Subcutaneous abdominal adipose tissue (tissue), 5 donors: Measurements from ENCODE around the gene NLGN4X.

Experiments
- H3K27ac ChIP-seq: one replicate; pipeline ENCODE4 v1.7.0; 2013; ENCODE audit warnings: low read depth, mild to moderate bottlenecking, inconsistent platforms, low read length, moderate library complexity
- H3K27me3 ChIP-seq, 5 donors: one replicate each; pipeline ENCODE4 v1.7.0; 2013; ENCODE audit warnings: low read length in 5 of 5, inconsistent platforms in 1 of 5; ENCODE audit not compliant: control insufficient read depth in 5 of 5, insufficient read depth in 4 of 5
- H3K36me3 ChIP-seq, 5 donors: one replicate each; pipeline ENCODE4 v1.7.0; 2013; ENCODE audit warnings: low read length in 5 of 5; ENCODE audit not compliant: control insufficient read depth in 5 of 5, insufficient read depth in 5 of 5
- H3K4me1 ChIP-seq, 5 donors: one replicate each; pipeline ENCODE4 v1.7.0; 2013; ENCODE audit warnings: low read length in 5 of 5, mild to moderate bottlenecking in 3 of 5, moderate library complexity in 1 of 5; ENCODE audit not compliant: control insufficient read depth in 5 of 5, insufficient read depth in 5 of 5
- H3K4me3 ChIP-seq, 5 donors: one replicate each; pipeline ENCODE4 v1.7.0; 2013; ENCODE audit warnings: low read length in 5 of 5, low read depth in 1 of 5
- H3K9ac ChIP-seq, 5 donors: one replicate each; pipeline ENCODE4 v1.7.0; 2013; ENCODE audit warnings: low read length in 5 of 5, mild to moderate bottlenecking in 4 of 5, moderate library complexity in 3 of 5
- H3K9me3 ChIP-seq, 5 donors: one replicate each; pipeline ENCODE4 v1.7.0; 2013; ENCODE audit warnings: low read length in 5 of 5; ENCODE audit not compliant: control insufficient read depth in 5 of 5
- donor health status: healthy.
- donor health status: healthy.
- donor health status: healthy.
- donor health status: healthy.
- donor health status: healthy.

The NLGN4X gene

GRCh38 chrX:6074532-6074931, 154.1 kb downstream of the NLGN4X start:
- peaks cover 0 to 1% (median 0%) of the 10 kb centered on the region in 5 donors for H3K4me1 ChIP-seq
- H3K27me3 ChIP-seq = peaks cover 0 to 3% (median 0%) of the 10 kb centered on the region in 5 donors
- no peaks in the 10 kb centered on the region for H3K36me3 ChIP-seq
- no peak overlapping the region for H3K9ac ChIP-seq
- H3K4me3 ChIP-seq = no peak overlapping the region
- H3K9me3 ChIP-seq = no peaks in the 10 kb centered on the region
- no peak overlapping the region for H3K27ac ChIP-seq

- Histone ChIP-seq H3K36me3 (no peaks in the 10 kb centered on the region), H3K9ac (no peak overlapping the region), H3K27me3 (peaks cover 0 to 3% (median 0%) of the 10 kb centered on the region in 5 donors), H3K4me3 (no peak overlapping the region), H3K27ac (no peak overlapping the region), H3K4me1 (no peaks in the 10 kb centered on the region), H3K9me3 (no peaks in the 10 kb centered on the region)
Measured at GRCh38 chrX:6071731-6072130, 156.9 kb downstream of the NLGN4X start.

GRCh38 chrX:6067600-6067999, 161.1 kb downstream of the NLGN4X start:
- peaks cover 0 to 4% (median 0%) of the 10 kb centered on the region in 5 donors for H3K27me3 ChIP-seq
- no peak overlapping the region for H3K27ac ChIP-seq
- H3K9ac ChIP-seq = no peak overlapping the region
- H3K4me3 ChIP-seq = no peak overlapping the region
- no peaks in the 10 kb centered on the region for H3K4me1 ChIP-seq
- peaks cover 0 to 11% (median 3%) of the 10 kb centered on the region in 5 donors for H3K9me3 ChIP-seq
- no peaks in the 10 kb centered on the region for H3K36me3 ChIP-seq

- peaks cover 0 to 3% (median 0%) of the 10 kb centered on the region in 5 donors for H3K27me3 ChIP-seq
- H3K36me3 ChIP-seq = no peaks in the 10 kb centered on the region
- no peaks in the 10 kb centered on the region for H3K9me3 ChIP-seq
- no peak overlapping the region for H3K27ac ChIP-seq
- H3K4me3 ChIP-seq = no peak overlapping the region
- no peaks in the 10 kb centered on the region for H3K4me1 ChIP-seq
- H3K9ac ChIP-seq = no peak overlapping the region
Measured at GRCh38 chrX:6053141-6053540, 175.5 kb downstream of the NLGN4X start.

- Histone ChIP-seq H3K36me3 (no peaks in the 10 kb centered on the region), H3K9me3 (no peaks in the 10 kb centered on the region), H3K4me3 (no peak overlapping the region), H3K9ac (no peak overlapping the region), H3K27ac (no peak overlapping the region), H3K27me3 (peaks cover 0 to 3% (median 0%) of the 10 kb centered on the region in 5 donors), H3K4me1 (no peaks in the 10 kb centered on the region)
Measured at GRCh38 chrX:6052111-6052745, 176.4 kb downstream of the NLGN4X start.

- Histone ChIP-seq H3K27me3 (peaks cover 0 to 3% (median 0%) of the 10 kb centered on the region in 5 donors), H3K36me3 (no peaks in the 10 kb centered on the region), H3K9me3 (no peaks in the 10 kb centered on the region), H3K4me3 (no peak overlapping the region), H3K4me1 (no peaks in the 10 kb centered on the region), H3K9ac (no peak overlapping the region), H3K27ac (no peak overlapping the region)
Measured at GRCh38 chrX:6049132-6049531, 179.5 kb downstream of the NLGN4X start.

- Histone ChIP-seq H3K36me3 (no peaks in the 10 kb centered on the region), H3K27ac (no peak overlapping the region), H3K27me3 (no peaks in the 10 kb centered on the region), H3K4me3 (no peak overlapping the region), H3K9me3 (peaks cover 8 to 24% (median 12%) of the 10 kb centered on the region in 5 donors), H3K4me1 (no peaks in the 10 kb centered on the region), H3K9ac (no peak overlapping the region)
Measured at GRCh38 chrX:6041630-6042029, 187.0 kb downstream of the NLGN4X start.

- H3K27ac ChIP-seq = no peak overlapping the region
Measured at GRCh38 chrX:6029014-6029413, 199.7 kb downstream of the NLGN4X start.

GRCh38 chrX:6026980-6027379, 201.7 kb downstream of the NLGN4X start:
- no peaks in the 10 kb centered on the region for H3K27me3 ChIP-seq
- no peaks in the 10 kb centered on the region for H3K9me3 ChIP-seq
- H3K27ac ChIP-seq = no peak overlapping the region
- no peak overlapping the region for H3K9ac ChIP-seq
- no peaks in the 10 kb centered on the region for H3K4me1 ChIP-seq
- no peaks in the 10 kb centered on the region for H3K36me3 ChIP-seq
- H3K4me3 ChIP-seq = no peak overlapping the region

More at GRCh38 chrX:6029014-6029413, 199.7 kb downstream of the NLGN4X start:
- no peak overlapping the region for H3K9ac ChIP-seq
- H3K4me3 ChIP-seq = no peak overlapping the region
- H3K27me3 ChIP-seq = no peaks in the 10 kb centered on the region
- no peaks in the 10 kb centered on the region for H3K36me3 ChIP-seq
- no peaks in the 10 kb centered on the region for H3K4me1 ChIP-seq
- no peaks in the 10 kb centered on the region for H3K9me3 ChIP-seq

- H3K9me3 ChIP-seq = no peaks in the 10 kb centered on the region
Measured at GRCh38 chrX:6026429-6026828, 202.2 kb downstream of the NLGN4X start.

More at GRCh38 chrX:6026429-6026828, 202.2 kb downstream of the NLGN4X start:
- H3K4me3 ChIP-seq = no peak overlapping the region
- no peak overlapping the region for H3K27ac ChIP-seq
- no peak overlapping the region for H3K9ac ChIP-seq
- H3K4me1 ChIP-seq = no peaks in the 10 kb centered on the region
- no peaks in the 10 kb centered on the region for H3K36me3 ChIP-seq
- no peaks in the 10 kb centered on the region for H3K27me3 ChIP-seq
